Mesenchymal stem cell (in vitro differentiated cells and primary cell): ENCODE data around the gene IGF2BP2. TPM values are rescaled to one million over a fixed set of nuclear protein-coding genes. Genes with fewer than 3 reads are reported as not detected.

ENCODE experiments used
- DNase-seq: peaks from one replicate; pipeline ENCODE4 v3.0.0-alpha.2; 2013
- H2AFZ ChIP-seq: one replicate; pipeline ENCODE4 v1.6.1; 2013; ENCODE audit warnings: low read depth, mild to moderate bottlenecking, control low read depth, inconsistent platforms, low read length, moderate library complexity
- H2AK5ac ChIP-seq: 2 replicates; pipeline ENCODE4 v1.6.1; 2013; ENCODE audit warnings: low read length, moderate library complexity, mild to moderate bottlenecking, inconsistent platforms; ENCODE audit not compliant: severe bottlenecking
- H2BK120ac ChIP-seq: one replicate; pipeline ENCODE4 v1.6.1; 2013; ENCODE audit warnings: low read depth, mild to moderate bottlenecking, inconsistent platforms, low read length, moderate library complexity
- H2BK12ac ChIP-seq, 2 experiments: one replicate each; pipeline ENCODE4 v1.6.1; 2013; ENCODE audit warnings: inconsistent platforms in 2 of 2, low read length in 2 of 2, mild to moderate bottlenecking in 2 of 2, moderate library complexity in 2 of 2, control low read depth in 1 of 2
- H2BK15ac ChIP-seq: one replicate; pipeline ENCODE4 v1.6.1; 2013; ENCODE audit warnings: mild to moderate bottlenecking, low read depth, inconsistent platforms; ENCODE audit not compliant: poor library complexity, severe bottlenecking
- H2BK5ac ChIP-seq: 2 replicates; pipeline ENCODE4 v1.6.1; 2013; ENCODE audit warnings: low read depth, mild to moderate bottlenecking, low read length, control low read depth, inconsistent platforms; ENCODE audit not compliant: poor library complexity, severe bottlenecking
- H3K14ac ChIP-seq, 2 experiments: one replicate each; pipeline ENCODE4 v1.6.1; 2013; ENCODE audit warnings: inconsistent platforms in 2 of 2, low read length in 2 of 2, control low read depth in 1 of 2, mild to moderate bottlenecking in 1 of 2, moderate library complexity in 1 of 2
- H3K18ac ChIP-seq, 2 experiments: one replicate each; pipeline ENCODE4 v1.6.1; 2013; ENCODE audit warnings: inconsistent platforms in 2 of 2, low read length in 2 of 2, control low read depth in 1 of 2, low read depth in 1 of 2, mild to moderate bottlenecking in 1 of 2
- H3K23ac ChIP-seq, 2 experiments: one replicate each; pipeline ENCODE4 v1.6.1; 2013; ENCODE audit warnings: inconsistent platforms in 2 of 2, low read length in 2 of 2, mild to moderate bottlenecking in 2 of 2, moderate library complexity in 2 of 2, control low read depth in 1 of 2
- H3K27ac ChIP-seq: 2 replicates; pipeline ENCODE4 v1.5.1; 2013; ENCODE audit warnings: mild to moderate bottlenecking, moderate library complexity, low read length, control low read depth, inconsistent platforms; ENCODE audit not compliant: poor library complexity, severe bottlenecking
- H3K27me3 ChIP-seq, 2 experiments: 2 replicates each; pipeline versions ENCODE4 v1.6.1 to v1.7.0; 2013; ENCODE audit warnings: low read length in 2 of 2, mild to moderate bottlenecking in 2 of 2, moderate library complexity in 2 of 2, control low read depth in 1 of 2, inconsistent platforms in 1 of 2; ENCODE audit not compliant: control insufficient read depth in 1 of 2, insufficient read depth in 1 of 2
- H3K36me3 ChIP-seq, 2 experiments: 2 replicates each; pipeline versions ENCODE4 v1.6.1 to v1.7.0; 2013; ENCODE audit warnings: low read length in 2 of 2, control low read depth in 1 of 2, inconsistent platforms in 1 of 2, low read depth in 1 of 2, mild to moderate bottlenecking in 1 of 2; ENCODE audit not compliant: insufficient read depth in 2 of 2, control insufficient read depth in 1 of 2
- H3K4ac ChIP-seq, 2 experiments: one replicate each; pipeline ENCODE4 v1.6.1; 2013; ENCODE audit warnings: inconsistent platforms in 2 of 2, low read length in 2 of 2, mild to moderate bottlenecking in 2 of 2, moderate library complexity in 2 of 2, control low read depth in 1 of 2, low read depth in 1 of 2
- H3K4me1 ChIP-seq: 2 replicates; pipeline ENCODE4 v1.6.1; 2013; ENCODE audit warnings: low read depth, low read length, control low read depth; ENCODE audit not compliant: control insufficient read depth, insufficient read depth
- H3K4me2 ChIP-seq: 2 replicates; pipeline ENCODE4 v1.6.1; 2013; ENCODE audit warnings: low read length, mild to moderate bottlenecking, inconsistent platforms; ENCODE audit not compliant: poor library complexity, severe bottlenecking
- H3K4me3 ChIP-seq, 2 experiments: 2 replicates each; pipeline versions ENCODE4 v1.5.1 to v1.7.0; 2013; ENCODE audit warnings: low read length in 2 of 2, mild to moderate bottlenecking in 2 of 2, control low read depth in 1 of 2, low read depth in 1 of 2; ENCODE audit not compliant: insufficient read depth in 1 of 2
- H3K79me1 ChIP-seq: replicated peaks from 2 replicates; pipeline ENCODE4 v1.6.1; 2013; ENCODE audit warnings: mild to moderate bottlenecking, control low read depth, low read length, inconsistent platforms; ENCODE audit not compliant: poor library complexity, severe bottlenecking
- H3K9ac ChIP-seq: 2 replicates; pipeline ENCODE4 v1.7.0; 2013; ENCODE audit warnings: mild to moderate bottlenecking, low read length, moderate library complexity
- H3K9me3 ChIP-seq: 2 replicates; pipeline ENCODE4 v1.7.0; 2013; ENCODE audit warnings: mild to moderate bottlenecking, low read length; ENCODE audit not compliant: control insufficient read depth
- H4K8ac ChIP-seq: one replicate; pipeline ENCODE4 v1.6.1; 2013; ENCODE audit warnings: inconsistent platforms, mild to moderate bottlenecking, low read length, moderate library complexity
- H4K91ac ChIP-seq: one replicate; pipeline ENCODE4 v1.6.1; 2013; ENCODE audit warnings: mild to moderate bottlenecking, low read length, inconsistent platforms
- WGBS: methylation state at CpG from one replicate; pipeline ENCODE4 v1.1.7; 2013; ENCODE audit warnings: mixed read lengths; 5-methylcytosine and 5-hydroxymethylcytosine counted together
- polyA plus RNA-seq, 2 experiments: library from polyadenylated mRNA; stranded (reverse); fragments of 200-250 nt; gene quantifications; one replicate each; pipeline ENCODE4 v1.2.3, GENCODE V29; 2013

Gene IGF2BP2
- 102 TPM for polyA plus RNA-seq (2013, experiment 1 of 2)
- 99.7 TPM for polyA plus RNA-seq (2013, experiment 2 of 2)

DNA sequence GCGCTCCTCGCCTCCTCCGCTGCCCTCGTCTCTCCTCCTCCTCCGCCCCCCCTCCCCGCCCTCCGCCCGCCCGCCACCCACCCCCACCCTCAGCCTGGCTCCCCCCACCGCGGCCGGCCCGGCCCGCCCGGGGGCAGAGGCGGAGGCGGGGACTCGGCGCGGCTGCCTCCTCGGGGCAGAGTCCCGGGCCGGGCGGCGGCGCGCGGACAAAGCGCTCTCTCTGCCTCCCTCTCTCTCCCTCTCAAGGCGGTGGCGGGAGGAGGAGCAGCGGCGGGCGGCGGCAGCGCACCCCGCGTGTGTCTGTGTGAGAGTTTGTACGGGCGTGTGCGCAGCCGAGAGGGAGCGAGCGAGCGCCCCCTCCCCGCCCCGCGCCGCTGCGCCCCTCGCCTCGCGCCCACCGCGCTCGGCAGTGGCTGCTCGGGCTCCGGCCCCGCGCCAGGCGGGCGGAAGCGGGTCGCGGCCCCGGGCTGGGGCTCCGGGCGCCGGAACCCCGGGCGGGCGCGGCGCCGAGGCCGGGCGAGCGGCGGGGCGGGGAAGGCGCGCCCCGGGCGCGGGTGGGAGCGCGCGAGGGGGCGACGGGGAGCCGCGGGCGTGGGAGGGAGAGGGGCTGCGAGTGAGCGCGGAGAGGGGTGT, at the start of gene IGF2BP2:
TSS of gene IGF2BP2 (minus strand) at position 37 of the 633 bp plus-strand sequence. CDS start 82 bp downstream, outside the sequence.
- H3K14ac ChIP-seq, result peak within 1 kb of the TSS; percentile 76 to 96
- peak within 1 kb of the TSS; percentile 82 for H3K27ac ChIP-seq
- H3K4ac ChIP-seq, result peak within 1 kb of the TSS; percentile 94 to 95
- peak within 1 kb of the TSS; percentile 90 to 91 for H3K23ac ChIP-seq
- H2BK15ac ChIP-seq, result peak within 1 kb of the TSS; percentile 89
- peaks cover 2% of the 10 kb centered on the region for H3K9me3 ChIP-seq
- H3K79me1 ChIP-seq, result peaks cover 7% of the 10 kb centered on the region
- H2AK5ac ChIP-seq, result peak within 1 kb of the TSS; percentile 65
- peak within 1 kb of the TSS; percentile 99 for H2BK120ac ChIP-seq
- peak within 1 kb of the TSS; percentile 84 for H4K8ac ChIP-seq
- H3K4me1 ChIP-seq, result peaks cover 5% of the 10 kb centered on the region
- H2BK12ac ChIP-seq, result peak within 1 kb of the TSS; percentile 39 to 87
- peaks cover 3 to 8% of the 10 kb centered on the region in 2 experiments for H3K36me3 ChIP-seq
- H2AFZ ChIP-seq, result peak within 1 kb of the TSS; percentile 68
- peak within 1 kb of the TSS; percentile 99 for H3K4me2 ChIP-seq
- peak within 1 kb of the TSS; percentile 96 for H3K9ac ChIP-seq
- peak within 1 kb of the TSS; percentile 90 to 92 for H3K4me3 ChIP-seq
- DNase-seq, result peak; percentile 91
- no peaks in the 10 kb centered on the region for H3K27me3 ChIP-seq
- H2BK5ac ChIP-seq, result peak within 1 kb of the TSS; percentile 89
- peak within 1 kb of the TSS; percentile 92 to 99 for H3K18ac ChIP-seq
- 1% methylated on average over 29 of the region's 96 CpGs for WGBS
- peak within 1 kb of the TSS; percentile 99 for H4K91ac ChIP-seq

DNA sequence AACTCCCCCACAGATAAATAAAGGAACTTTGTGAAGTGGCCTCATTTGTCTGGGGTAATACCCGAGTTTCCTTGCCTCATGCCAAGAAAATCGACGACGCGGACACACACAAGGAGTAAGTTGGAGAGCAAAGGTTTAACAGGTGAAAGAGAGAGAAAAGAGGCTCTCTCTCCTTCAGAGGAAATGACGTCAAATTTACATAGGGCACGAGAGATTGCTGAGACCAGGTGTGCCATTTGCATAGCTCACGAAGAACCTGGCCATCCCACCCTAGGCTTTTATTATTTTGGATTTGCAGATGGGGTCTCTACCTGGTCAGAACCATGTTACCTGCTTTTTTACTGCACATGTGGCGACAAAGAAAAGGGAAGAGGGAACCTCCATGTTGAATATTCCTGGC, 49.3 kb upstream of the IGF2BP2 start:
- Histone ChIP-seq H3K4ac (no peak overlapping the region), H2AFZ (no peak overlapping the region), H3K9me3 (no peaks in the 10 kb centered on the region), H3K9ac (no peak overlapping the region), H3K4me1 (peaks cover 2% of the 10 kb centered on the region), H4K8ac (no peak overlapping the region), H3K18ac (no peak overlapping the region), H3K27me3 (peaks cover 0 to 5% of the 10 kb centered on the region in 2 experiments), H4K91ac (no peak overlapping the region), H3K23ac (no peak overlapping the region), H3K79me1 (no peaks in the 10 kb centered on the region), H2BK5ac (no peak overlapping the region), H3K27ac (no peak overlapping the region), H2BK15ac (no peak overlapping the region), H2BK12ac (no peak overlapping the region), H3K4me2 (no peak overlapping the region), H3K4me3 (no peak overlapping the region), H2BK120ac (no peak overlapping the region), H3K36me3 (no peaks in the 10 kb centered on the region), H2AK5ac (no peak overlapping the region), H3K14ac (no peak overlapping the region)
- DNase-seq, result no peak
- 78% methylated on average over 9 of the region's 9 CpGs for WGBS

DNA sequence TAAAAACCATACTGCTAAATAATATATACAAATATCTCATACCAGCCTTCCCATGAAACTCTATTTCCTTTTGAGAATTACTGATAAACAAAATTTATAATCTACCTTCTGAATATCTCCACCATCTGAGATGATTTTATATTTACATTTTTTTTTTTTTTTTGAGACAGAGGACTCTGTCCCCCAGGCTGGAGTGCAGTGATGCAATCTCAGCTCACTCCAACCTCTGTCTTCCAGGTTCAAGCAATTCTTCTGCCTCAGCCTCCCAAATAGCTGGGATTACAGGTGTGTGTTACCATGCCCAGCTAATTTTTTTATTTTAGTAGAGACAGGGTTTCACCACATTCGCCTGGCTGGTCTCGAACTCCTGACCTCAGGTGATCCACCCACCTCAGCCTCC, 42.8 kb upstream of the IGF2BP2 start:
- H4K91ac ChIP-seq, result no peak overlapping the region
- H2BK15ac ChIP-seq, result no peak overlapping the region
- H3K79me1 ChIP-seq, result no peaks in the 10 kb centered on the region
- no peaks in the 10 kb centered on the region for H3K36me3 ChIP-seq
- peaks cover 0 to 13% of the 10 kb centered on the region in 2 experiments for H3K27me3 ChIP-seq
- no peak overlapping the region for H3K4ac ChIP-seq
- WGBS, result 100% methylated on average over 2 of the region's 2 CpGs
- no peak overlapping the region for H2AK5ac ChIP-seq
- no peak overlapping the region for H2BK5ac ChIP-seq
- H3K4me3 ChIP-seq, result no peak overlapping the region
- no peak overlapping the region for H3K4me2 ChIP-seq
- no peak overlapping the region for H3K9ac ChIP-seq
- H3K18ac ChIP-seq, result no peak overlapping the region
- H3K14ac ChIP-seq, result no peak overlapping the region
- no peaks in the 10 kb centered on the region for H3K4me1 ChIP-seq
- no peak overlapping the region for H3K27ac ChIP-seq
- H2BK120ac ChIP-seq, result no peak overlapping the region
- DNase-seq, result no peak
- H4K8ac ChIP-seq, result no peak overlapping the region
- H3K23ac ChIP-seq, result no peak overlapping the region
- H2AFZ ChIP-seq, result no peak overlapping the region
- no peak overlapping the region for H2BK12ac ChIP-seq
- peaks cover 6% of the 10 kb centered on the region for H3K9me3 ChIP-seq

DNA sequence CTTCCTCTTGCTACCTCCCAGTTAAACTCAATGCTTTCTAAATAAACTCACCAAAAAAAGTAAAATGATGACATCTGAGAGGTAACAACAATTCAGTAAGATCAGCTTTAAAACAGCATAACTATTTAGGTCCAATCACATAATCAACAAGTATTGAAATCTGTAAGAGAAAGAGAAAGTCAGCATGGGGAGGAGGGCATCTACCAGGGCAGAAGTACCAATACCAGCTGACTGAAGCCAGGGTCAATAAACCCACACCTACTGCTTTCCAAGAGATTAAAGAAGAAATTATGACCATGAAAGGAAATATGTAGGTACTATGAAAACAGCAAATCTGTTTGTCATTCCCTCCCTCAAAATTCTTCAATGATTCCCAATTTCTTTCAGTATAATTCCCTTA, 42.2 kb upstream of the IGF2BP2 start:
- H2AK5ac ChIP-seq, result no peak overlapping the region
- no peak overlapping the region for H2BK12ac ChIP-seq

More for the DNA sequence above, 42.2 kb upstream of the IGF2BP2 start:
- no peak overlapping the region for H2AFZ ChIP-seq
- H2BK120ac ChIP-seq, result no peak overlapping the region
- H2BK15ac ChIP-seq, result no peak overlapping the region
- H3K18ac ChIP-seq, result no peak overlapping the region
- H3K79me1 ChIP-seq, result no peaks in the 10 kb centered on the region
- H3K9me3 ChIP-seq, result peaks cover 6% of the 10 kb centered on the region
- no peaks in the 10 kb centered on the region for H3K36me3 ChIP-seq
- H3K23ac ChIP-seq, result no peak overlapping the region
- no peak overlapping the region for H3K27ac ChIP-seq
- peaks cover 0 to 13% of the 10 kb centered on the region in 2 experiments for H3K27me3 ChIP-seq
- H3K4ac ChIP-seq, result no peak overlapping the region
- no peak overlapping the region for H3K9ac ChIP-seq
- DNase-seq, result no peak
- H3K4me1 ChIP-seq, result no peaks in the 10 kb centered on the region
- H2BK5ac ChIP-seq, result no peak overlapping the region
- no peak overlapping the region for H3K4me3 ChIP-seq
- H3K14ac ChIP-seq, result no peak overlapping the region
- no peak overlapping the region for H4K91ac ChIP-seq
- H4K8ac ChIP-seq, result no peak overlapping the region
- H3K4me2 ChIP-seq, result no peak overlapping the region
